PC-9 (cell line): ENCODE measurements around the gene HPD.

ENCODE experiments used
- CTCF ChIP-seq: fragments of 200-600 bp; sonication (generic); conservative IDR thresholded peaks from 2 replicates; pipeline ENCODE4 v1.6.1; 2017; ENCODE audit warnings: mixed run types, antibody characterized with exemption, mild to moderate bottlenecking, moderate library complexity
- EZH2 ChIP-seq: fragments of 200-600 bp; sonication (generic); IDR thresholded peaks from 2 replicates; pipeline ENCODE4 v1.8.0; 2017; ENCODE audit warnings: antibody characterized with exemption, low read depth

GRCh38 chr12:121827351-121828099, 31.1 kb downstream of the HPD start:
- no peak for TF ChIP-seq EZH2
- TF ChIP-seq CTCF: no peak
